ENCODE measurements around the gene RBM5. TPM values are rescaled to one million over a fixed set of nuclear protein-coding genes. Genes with fewer than 3 reads are reported as not detected.

Gene RBM5
- total RNA-seq, 2 donors from 2014 or later: 159 to 182 TPM

DNA sequence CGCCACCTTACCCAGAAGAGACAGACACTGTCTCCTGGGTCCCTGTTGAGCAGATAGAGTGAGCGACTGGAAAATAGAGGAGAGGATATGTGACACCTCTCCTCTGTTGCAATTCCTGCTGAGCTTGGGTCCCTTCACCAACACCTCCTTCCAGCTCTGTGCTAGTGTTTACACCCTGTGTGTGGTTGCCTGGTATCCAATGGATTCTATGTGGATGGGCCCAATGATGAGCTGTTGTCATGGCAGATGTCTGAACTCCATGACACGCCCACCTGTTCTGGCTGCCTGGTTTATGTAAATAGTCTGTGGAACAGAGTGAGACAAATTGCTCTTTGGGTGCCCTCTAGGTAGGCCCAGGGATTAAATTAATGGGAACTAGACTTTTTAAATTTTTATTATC is 23.7 kb downstream of the RBM5 start:
- no peak for DNase-seq (ENCODE audit: low spot score in 2 of 2)
- Mint-ChIP-seq H3K27ac (peak overlapping the region in 1 of 2 donors; percentile 60), H3K36me3 (peaks cover 16 to 32% of the 10 kb centered on the region in 2 donors), H3K9me3 (no peaks in the 10 kb centered on the region)
- peak in 1 of 2 donors; percentile 18 for ATAC-seq

DNA sequence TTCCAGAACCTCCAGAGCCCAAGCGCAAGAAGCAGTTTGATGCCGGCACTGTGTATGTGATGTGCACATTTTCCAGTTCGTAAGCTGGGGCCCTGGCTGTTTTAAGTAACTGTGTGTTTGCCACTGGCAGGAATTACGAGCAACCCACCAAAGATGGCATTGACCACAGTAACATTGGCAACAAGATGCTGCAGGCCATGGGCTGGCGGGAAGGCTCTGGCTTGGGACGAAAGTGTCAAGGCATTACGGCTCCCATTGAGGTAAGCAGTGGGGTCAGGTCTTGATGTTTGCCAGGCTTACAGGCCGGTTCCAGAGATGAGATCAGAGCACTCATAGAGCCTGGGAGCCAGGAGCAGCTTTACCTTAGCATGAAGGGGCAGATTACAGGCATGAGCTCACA is 28.4 kb downstream of the RBM5 start:
- H3K27ac Mint-ChIP-seq: no peak overlapping the region

DNA sequence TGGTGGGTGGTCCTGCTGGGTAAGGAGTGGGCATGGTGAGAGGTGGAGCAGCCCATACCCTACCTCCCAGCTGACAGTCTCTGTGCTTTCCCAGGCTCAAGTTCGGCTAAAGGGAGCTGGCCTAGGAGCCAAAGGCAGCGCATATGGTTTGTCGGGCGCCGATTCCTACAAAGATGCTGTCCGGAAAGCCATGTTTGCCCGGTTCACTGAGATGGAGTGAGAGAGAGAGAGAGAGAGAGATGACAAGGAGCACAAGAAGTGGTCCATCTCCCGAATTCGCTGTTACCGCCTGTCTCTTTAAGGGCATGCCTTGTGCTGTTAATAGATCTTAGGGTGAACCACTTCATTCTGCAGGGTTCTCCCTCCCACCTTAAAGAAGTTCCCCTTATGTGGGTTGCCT is 29.5 kb downstream of the RBM5 start:
- Mint-ChIP-seq H3K27ac (no peak overlapping the region), H3K9me3 (no peaks in the 10 kb centered on the region), H3K36me3 (peaks cover 16 to 21% of the 10 kb centered on the region in 2 donors)
- no peak for DNase-seq (ENCODE audit: low spot score in 2 of 2)
- no peak for ATAC-seq

More for the DNA sequence above, 28.4 kb downstream of the RBM5 start:
- DNase-seq (ENCODE audit: low spot score in 2 of 2): no peak
- ATAC-seq: no peak
- H3K36me3 Mint-ChIP-seq: peaks cover 16 to 23% of the 10 kb centered on the region in 2 donors
- no peaks in the 10 kb centered on the region for H3K9me3 Mint-ChIP-seq

DNA sequence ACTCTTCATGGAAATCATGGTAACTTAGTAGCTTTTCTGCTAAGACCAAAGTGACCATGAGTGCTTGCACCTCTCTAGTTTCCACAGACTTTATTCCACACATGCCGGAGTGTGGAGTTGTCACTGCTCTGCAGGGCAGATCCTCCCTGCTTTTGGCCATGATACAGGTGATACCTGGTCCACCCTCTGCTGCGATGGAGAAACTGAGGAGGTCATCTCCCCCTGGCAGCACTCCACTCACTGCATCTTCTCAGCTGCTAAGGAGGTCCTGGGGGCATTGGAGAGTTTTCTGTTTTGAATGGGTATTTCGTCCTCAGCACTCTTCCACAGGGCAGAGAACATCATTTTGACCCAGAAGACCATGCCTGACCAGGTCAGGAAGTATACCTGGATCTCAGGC is 31.1 kb downstream of the RBM5 start:
- DNase-seq (ENCODE audit: low spot score in 2 of 2) (no peak), ATAC-seq (no peak)
- Mint-ChIP-seq H3K9me3 (no peaks in the 10 kb centered on the region), H3K36me3 (peaks cover 8 to 10% of the 10 kb centered on the region in 2 donors), H3K27ac (no peak overlapping the region)

DNA sequence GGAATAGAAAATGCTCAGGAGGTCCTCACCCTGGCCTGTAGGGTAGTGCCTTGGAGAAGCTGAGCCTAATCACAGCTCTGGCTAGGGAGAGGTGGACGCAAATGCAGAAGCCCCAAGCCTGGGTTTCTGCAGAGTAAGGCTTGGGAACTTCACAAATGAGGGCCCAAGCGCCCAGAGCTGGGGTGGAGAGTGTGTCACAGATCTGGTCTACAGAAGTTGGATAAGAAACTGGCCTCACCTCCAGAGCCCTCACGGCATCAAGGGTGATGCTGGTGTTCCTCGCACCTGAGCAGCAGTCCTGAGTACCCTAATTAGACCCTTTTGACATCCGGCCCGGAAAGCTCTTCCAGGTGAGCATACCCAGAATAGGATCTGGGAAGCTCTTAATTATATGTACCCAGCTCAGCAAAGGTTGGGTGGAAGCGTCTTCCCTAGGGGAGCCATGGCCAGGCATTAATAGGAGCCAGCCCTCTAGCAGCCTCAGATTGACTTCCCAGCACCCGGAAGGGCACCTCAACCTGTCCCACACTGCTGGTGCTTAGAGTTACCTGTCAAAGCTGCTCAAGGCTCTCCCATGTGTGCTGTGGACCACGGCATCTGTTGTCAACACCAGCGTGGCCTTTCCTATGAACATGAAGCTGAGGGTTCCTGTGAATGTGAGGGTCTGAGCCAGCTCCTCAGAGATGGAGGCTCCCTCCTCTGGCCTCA is 31.8 kb downstream of the RBM5 start:
- DNase-seq (ENCODE audit: low spot score in 2 of 2): no peak
- H3K27ac Mint-ChIP-seq: no peak overlapping the region
- H3K9me3 Mint-ChIP-seq: no peaks in the 10 kb centered on the region
- ATAC-seq: no peak
- H3K36me3 Mint-ChIP-seq: peaks cover 6 to 7% of the 10 kb centered on the region in 2 donors

DNA sequence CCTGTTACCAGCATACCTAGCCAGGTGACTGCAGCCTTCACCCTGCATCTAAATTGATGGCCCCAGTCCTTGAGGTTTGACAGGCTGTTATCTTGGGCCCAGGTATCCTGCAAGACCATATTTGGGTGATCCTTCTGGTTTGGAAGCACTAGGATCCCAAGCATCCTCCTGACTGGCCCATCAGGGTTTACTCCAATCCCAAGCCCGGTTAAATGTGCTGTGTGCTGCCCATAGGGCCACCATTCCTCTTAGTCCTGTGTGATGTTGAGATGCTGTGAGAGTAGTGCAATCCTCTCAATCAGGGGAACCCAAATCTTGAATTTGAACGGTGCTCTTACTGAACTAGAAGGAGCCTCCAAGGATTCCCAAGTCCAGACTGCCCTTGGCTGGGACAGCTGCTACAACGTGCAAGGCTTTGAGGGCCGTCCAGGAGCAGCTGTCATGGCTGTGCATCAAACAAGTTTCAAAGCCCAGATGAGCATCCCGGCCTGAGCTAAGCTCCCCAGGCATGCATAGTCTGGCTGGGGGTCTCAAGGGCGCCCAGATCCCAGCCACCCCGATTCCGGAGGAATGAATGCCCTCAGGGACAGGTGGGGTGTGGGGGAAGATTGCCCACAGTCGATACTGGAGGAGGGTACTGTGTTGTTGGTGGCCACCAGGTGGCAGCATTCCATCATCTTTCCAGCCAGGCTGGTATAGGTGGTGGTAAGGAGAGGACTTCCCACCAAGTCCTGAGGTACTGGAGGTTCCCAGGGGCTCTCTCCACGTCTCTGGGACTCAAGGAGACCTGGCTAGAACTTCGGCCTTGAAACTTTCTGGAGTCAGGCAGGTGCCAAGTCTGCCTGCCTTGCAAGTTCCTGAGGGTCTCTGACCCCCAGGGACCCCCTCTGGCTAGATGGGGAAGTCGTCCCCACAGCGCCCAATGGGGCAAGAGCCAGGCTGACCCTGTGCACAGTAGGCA is 32.6 kb downstream of the RBM5 start:
- peak; percentile 84 to 90 for ATAC-seq
- Mint-ChIP-seq H3K36me3 (no peaks in the 10 kb centered on the region), H3K9me3 (no peaks in the 10 kb centered on the region), H3K27ac (peak overlapping the region in 1 of 2 donors; percentile 34)
- peak; percentile 65 to 72 for DNase-seq (ENCODE audit: low spot score in 2 of 2)

DNA sequence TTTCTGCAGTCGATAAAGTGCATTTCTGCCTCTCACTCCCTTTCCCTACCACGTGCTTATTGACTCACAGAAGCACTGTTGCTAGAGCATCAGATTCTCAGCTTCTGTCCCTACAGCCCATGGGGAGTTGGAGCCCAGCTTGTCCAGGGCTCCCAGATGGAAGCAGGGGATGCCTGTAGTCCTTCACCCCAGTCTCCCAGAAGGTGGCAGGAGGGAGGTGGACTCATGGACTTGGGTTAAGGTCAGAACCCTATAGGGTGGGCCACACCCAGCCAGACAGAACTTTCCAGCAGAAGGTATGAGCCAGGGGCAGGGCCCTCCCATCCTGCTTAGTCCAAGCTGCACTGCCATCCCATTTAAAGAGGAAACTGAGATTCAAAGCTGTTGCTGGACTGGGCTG is 33.4 kb downstream of the RBM5 start:
- DNase-seq (ENCODE audit: low spot score in 2 of 2) (no peak), ATAC-seq (no peak)
- Mint-ChIP-seq H3K9me3 (no peaks in the 10 kb centered on the region), H3K27ac (peak overlapping the region; percentile 34 to 66), H3K36me3 (no peaks in the 10 kb centered on the region)

DNA sequence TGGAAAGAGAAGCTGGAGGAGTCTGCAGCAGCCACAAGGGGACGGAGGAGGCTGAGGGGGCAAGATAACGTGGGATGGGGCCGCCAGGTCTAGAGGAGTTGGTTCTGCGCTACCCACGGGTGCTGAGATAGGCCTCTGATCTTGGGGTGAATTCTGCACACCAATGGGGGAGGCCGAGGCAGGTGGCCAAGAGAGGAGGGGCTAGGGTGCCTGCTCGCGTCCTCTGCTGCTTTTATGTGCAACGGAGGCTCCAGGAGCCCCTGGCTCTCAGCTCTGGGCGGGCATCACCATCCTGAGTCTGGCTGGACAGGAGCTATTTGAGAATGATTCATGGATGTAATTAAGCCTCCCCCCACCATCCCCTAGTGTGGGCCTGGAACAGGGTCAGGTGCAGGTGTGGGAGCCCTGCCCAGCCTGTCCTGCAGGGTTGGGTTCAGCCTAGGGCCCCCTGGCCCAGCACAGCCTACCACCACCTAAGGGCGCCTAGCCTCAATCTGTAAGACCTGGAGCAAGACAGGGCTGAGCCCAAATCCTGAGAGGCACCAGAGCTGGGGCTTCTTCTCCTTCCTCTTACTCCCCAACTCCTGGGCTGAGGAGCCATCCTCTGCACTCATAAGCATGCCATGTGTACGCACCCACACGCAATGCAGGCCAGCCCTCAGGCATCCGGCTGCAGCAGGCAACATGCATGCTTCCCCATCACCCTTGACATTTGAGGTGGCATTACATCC is 34.1 kb downstream of the RBM5 start:
- no peaks in the 10 kb centered on the region for H3K9me3 Mint-ChIP-seq
- peak in 1 of 2 donors; percentile 5 for ATAC-seq
- no peak for DNase-seq (ENCODE audit: low spot score in 2 of 2)
- H3K36me3 Mint-ChIP-seq: no peaks in the 10 kb centered on the region
- peak overlapping the region; percentile 34 to 66 for H3K27ac Mint-ChIP-seq

DNA sequence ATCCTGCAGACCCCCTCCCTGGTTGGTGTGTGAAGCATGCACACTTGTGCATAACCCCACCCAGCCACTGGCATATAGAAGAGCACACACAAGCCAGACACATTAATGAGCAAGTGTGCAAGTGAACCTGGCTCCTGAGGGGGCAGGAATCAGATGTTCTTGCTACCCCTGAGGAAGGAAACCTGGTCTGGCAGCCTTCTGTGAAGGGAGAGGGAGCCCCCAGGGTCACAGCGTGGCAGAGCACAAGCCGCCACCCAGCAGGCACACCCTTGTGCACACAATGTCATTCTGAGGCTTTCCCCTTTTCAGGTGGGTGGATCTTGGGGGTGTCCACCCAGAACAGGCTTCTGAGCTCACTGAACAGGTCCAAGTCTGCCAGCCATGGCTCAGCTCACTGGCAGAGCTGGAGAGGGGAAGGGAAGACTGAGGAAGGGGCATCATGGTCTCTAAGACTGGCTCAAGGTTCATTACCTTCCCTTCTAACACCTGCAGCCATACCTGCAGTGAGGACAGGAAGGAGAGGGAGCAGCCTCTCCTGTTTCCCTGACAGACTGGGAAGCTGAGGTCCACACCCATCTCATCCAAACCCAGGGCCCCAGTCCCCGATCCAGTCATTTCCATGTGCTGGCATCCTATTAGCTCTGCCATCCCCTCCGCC is 34.8 kb downstream of the RBM5 start:
- DNase-seq (ENCODE audit: low spot score in 2 of 2): no peak
- H3K27ac Mint-ChIP-seq: peak overlapping the region; percentile 14 to 49
- no peak for ATAC-seq
- no peaks in the 10 kb centered on the region for H3K36me3 Mint-ChIP-seq
- no peaks in the 10 kb centered on the region for H3K9me3 Mint-ChIP-seq

DNA sequence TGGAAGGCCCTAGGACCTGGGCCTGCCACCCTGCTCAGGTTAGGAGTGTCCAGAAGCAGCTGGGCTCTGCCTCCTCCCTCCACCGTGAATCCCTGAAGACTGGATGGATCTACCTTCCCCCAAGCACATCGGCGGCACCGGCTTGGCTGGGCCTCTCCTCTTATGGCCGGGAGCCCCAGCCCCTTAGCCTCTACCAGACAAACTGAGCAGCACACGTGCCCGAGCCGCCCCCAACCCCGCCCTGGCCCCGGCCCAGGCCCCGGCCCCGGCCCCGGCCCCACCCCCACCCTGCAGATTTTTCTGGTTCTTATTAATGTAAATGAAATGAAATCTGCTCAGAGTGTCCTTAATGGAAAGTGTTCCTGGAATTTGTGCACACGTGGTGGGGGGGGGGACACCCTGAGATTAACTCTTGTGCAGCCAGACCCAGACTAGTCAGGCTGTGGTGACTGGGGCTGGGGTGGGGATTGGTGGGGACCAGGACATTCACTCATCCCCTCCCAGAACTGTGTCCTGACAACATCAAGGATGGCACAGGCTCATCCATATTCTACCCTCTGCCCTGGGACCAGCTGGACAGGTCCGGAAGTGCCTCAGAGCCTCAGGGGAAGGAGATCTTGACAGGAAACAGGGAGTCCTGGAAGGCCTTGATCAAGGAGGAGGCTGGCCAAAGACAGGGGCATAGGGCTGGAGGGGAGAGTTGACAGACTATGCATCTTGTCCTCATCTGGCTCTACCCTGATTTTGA is 35.5 kb downstream of the RBM5 start:
- DNase-seq (ENCODE audit: low spot score in 2 of 2) (no peak), ATAC-seq (no peak)
- Mint-ChIP-seq H3K36me3 (no peaks in the 10 kb centered on the region), H3K9me3 (no peaks in the 10 kb centered on the region), H3K27ac (peak overlapping the region; percentile 14 to 49)

DNA sequence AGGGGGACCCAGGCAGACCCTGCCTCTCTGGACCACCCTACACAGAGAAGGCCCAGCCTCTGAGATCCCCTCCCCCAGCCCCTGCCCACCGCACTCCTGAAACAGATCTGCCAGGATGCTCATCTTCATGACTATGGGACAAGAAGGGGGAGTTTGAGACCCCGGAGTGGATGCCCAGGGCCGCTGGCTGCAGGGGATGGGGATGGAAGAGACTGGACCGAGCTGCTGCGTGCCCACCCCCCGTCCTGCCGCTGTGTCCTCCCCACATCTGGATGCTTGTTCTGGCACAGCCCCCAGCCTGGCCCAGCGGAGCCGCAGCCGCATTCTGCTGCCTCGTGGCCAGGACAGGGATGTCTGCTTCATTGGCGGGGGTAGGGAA is 36.1 kb downstream of the RBM5 start:
- Mint-ChIP-seq H3K9me3 (no peaks in the 10 kb centered on the region), H3K27ac (peak overlapping the region in 1 of 2 donors; percentile 49), H3K36me3 (no peaks in the 10 kb centered on the region)
- DNase-seq (ENCODE audit: low spot score in 2 of 2): no peak
- no peak for ATAC-seq

DNA sequence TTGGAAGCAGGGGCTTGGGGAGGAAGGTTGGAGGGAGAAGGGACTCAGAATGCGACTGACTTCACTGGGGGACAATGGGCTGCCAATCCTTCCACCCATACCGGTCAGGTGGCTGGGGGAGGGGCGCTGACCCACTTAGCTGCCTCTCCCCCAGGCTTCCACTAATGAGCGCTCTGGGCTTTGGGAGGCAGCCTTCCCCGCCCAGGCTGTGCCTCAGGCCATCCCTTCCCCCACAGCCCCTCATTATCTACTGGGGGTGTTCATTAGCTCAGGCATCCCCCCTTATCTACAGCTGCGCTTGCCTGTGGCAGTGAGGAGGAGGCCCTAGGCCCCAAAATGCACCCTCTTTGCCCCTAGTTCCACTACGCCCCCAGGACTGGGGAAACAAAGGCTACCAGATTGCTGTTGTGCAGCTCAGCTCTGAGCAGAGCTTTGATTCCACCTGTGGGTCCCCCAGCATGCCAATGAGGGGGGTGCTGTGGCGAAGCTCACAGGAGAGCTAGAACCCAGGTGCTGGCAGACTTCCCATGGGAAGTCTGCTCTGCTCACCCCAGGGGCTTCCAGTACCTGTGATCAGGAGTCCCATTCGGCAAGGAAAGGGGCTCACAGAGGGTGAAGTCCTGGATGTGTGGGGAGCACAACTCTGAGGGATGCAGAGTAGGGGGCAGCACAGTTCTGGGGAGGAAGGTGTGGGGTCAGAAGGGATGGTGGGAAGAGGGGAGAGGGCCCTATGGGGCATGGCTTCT is 37.0 kb downstream of the RBM5 start:
- ATAC-seq (no peak), DNase-seq (ENCODE audit: low spot score in 2 of 2) (no peak)
- no peaks in the 10 kb centered on the region for H3K36me3 Mint-ChIP-seq
- no peaks in the 10 kb centered on the region for H3K9me3 Mint-ChIP-seq
- no peak overlapping the region for H3K27ac Mint-ChIP-seq

DNA sequence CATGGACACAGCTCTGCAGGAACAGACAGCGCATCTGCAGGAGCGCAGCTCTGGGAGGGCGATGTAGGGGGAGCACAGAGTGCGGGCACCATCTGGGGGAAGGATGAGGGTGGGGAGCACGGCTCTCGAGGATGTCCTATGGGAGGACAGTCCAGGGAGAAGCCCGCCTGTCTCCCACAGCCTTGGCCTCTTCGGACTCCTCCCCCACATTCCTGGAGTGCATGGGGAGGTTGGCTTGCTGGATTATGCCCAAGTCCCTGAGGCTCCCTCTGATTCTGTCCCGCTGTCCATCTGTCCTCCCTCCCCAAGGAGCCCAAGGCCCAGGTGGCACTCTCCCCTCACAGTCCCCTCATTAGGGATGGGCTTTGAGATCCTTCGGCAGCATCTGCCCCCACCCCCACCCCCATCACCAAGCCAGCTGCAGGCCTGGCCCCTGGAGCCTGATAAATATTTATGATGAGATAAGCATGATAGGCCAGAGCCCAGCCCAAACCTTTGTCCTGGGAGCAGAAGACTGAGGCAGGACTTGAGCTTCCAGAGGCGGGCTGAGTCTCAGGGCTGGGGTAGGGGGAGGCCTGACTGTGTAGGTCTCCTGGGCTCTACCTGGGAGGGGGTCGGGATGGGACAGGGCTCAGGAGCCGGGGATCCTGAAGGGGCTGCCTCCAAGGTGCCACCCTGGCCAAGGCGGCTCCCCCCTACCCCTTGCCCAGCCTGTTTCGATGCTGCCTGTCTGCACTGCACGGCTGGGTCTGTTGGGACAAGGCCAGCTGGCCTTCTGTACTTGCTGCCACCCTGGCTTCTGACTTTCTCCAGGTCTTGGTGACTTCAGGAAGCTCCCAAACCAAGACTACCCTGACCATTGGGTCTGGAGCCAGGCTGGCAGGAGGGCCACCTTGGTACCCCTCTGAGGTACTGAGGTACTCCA is 37.8 kb downstream of the RBM5 start:
- ATAC-seq: no peak
- no peaks in the 10 kb centered on the region for H3K9me3 Mint-ChIP-seq

DNA sequence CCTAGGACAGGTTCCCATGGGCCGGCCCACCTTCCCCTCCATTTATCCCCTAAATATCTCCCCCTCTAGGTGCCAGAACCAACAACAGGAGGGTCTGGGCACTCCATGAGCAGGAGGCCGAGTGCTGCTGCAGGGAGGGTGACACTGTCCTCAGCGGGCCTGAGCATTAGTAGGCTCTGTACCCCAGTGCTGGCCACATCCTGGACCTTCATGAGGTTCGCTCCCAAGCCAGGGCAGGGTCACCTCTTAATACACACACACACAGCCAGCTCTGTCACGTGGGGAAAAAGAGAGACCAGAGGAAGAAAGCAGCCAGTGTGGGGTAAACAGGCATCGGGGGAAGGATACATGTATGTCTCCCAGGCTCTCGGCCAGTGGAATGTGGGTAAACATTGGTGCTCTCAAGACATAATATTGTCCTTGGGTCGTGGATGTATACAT is 38.6 kb downstream of the RBM5 start:
- Mint-ChIP-seq H3K27ac (no peak overlapping the region), H3K9me3 (no peaks in the 10 kb centered on the region), H3K36me3 (no peaks in the 10 kb centered on the region)
- ATAC-seq (no peak), DNase-seq (ENCODE audit: low spot score in 2 of 2) (no peak)

More for the DNA sequence above, 37.8 kb downstream of the RBM5 start:
- no peak overlapping the region for H3K27ac Mint-ChIP-seq
- H3K36me3 Mint-ChIP-seq: no peaks in the 10 kb centered on the region
- no peak for DNase-seq (ENCODE audit: low spot score in 2 of 2)
